ENCODE measurements around the gene AUP1.
A peak's percentile ranks its signal among the peaks of the same experiment; 100 is the strongest.

The AUP1 gene

DNA sequence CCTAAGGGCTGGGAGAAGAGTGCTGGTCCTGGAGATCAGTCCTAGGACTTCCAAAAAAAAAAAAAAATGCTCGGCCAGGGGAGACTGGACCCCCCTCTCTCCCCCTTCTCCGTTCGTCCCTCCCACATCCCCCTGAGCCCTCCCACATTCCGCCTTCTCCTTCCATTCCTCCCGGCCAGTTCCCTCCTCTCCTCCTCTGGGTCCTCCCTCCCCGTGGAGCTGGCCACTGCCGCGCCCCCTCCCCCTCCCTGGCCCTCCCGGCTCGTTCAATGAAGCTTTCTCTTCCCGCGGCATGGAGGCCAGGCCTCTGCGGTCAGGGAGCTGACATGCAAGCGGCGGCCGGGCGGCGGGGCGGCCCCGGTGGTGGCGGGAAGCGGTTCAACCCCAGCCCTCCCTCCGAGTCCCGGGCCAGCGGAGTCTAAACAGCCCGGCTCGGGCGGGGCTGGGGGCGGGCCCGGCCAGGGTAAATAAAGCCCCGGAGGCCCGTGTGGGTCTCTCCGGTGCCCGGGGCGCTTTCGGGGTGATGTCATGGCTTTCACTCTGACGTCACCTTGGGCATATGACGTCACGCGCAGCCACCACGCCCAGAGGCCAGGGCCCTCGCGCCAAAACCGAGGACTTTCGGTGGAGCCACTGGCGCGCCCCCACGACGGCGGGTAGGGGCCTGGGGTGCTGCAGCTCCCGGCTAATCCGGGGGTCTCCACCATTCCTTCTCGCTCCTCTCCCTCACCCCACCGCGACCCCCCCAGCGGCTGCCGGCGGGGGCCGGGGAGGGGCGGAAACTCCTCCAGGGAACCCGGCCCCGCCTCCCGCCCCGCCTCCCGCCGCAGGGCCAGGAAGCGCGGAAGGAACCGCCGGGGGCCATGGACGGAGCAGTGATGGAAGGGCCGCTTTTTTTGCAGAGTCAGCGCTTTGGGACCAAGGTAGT is 24.6 kb upstream of the AUP1 start, which contains the start of the genes DOK1 and LOXL3:
Gene DOK1 (plus strand): TSS at position 829 of the 928 bp plus-strand sequence. CDS start 35 bp downstream, at position 864.
Gene LOXL3 (minus strand): TSS at position 51 of the 928 bp plus-strand sequence. CDS start 1,308 bp downstream, outside the sequence.
- H3K9me3 ChIP-seq (ENCODE audit: low read length), result peaks cover 3% of the 10 kb centered on the region
- peaks cover 23% of the 10 kb centered on the region for H3K36me3 ChIP-seq (ENCODE audit: insufficient read depth, low read length)
- peak within 1 kb of the TSS; percentile 63 for H3K4me3 ChIP-seq (ENCODE audit: low read length)
- H3K4me1 ChIP-seq (ENCODE audit: insufficient read depth, low read length), result peaks cover 13% of the 10 kb centered on the region
- no peaks in the 10 kb centered on the region for H3K27me3 ChIP-seq (ENCODE audit: insufficient read depth, low read length)
- H2AFZ ChIP-seq (ENCODE audit: low read depth, low read length), result peak within 1 kb of the TSS; percentile 94

DNA sequence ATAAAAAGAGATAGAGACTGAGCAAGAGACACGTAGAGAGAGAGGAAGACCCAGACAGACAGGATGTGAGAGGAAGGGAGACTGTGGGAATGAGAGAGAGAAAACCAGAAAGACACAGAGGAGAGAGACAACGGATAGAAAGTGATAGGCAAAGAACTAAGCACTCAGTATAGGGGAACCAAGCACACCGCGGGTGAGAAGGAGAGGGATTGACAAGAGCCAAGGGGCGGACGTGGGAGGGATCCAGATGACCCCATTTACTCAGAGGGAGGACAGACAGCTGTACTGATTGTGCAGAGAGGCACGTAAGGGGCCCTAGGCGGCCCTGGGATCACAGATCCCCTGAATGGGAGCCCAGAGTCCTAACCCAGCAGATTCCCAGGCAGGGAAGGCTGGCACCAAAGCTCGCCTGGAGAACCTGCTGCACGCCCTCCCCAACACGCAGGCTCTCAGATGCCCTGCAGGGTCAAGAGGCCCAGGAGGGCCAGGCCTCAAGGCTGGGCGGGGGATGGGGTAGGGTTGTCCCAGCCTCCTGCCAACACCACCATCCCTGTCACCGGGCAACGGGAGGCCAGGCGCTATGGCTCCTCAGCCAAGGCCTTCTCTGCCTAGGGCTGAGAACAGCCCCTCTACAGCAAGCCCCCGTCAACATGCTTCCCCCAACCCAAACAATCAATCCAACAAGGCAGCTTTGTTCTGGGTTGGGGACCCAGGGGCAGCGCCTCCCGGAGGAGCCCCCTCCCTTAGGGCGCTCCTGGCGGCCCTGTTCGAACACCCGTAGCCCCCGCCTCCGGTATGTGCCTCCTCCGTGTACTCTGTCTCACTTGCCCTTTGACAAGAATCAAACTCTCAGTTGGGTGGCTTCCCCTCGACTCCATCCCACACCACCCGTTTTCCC is 23.7 kb upstream of the AUP1 start:
- peaks cover 13% of the 10 kb centered on the region for H3K4me1 ChIP-seq (ENCODE audit: insufficient read depth, low read length)
- peak overlapping the region; percentile 63 for H3K4me3 ChIP-seq (ENCODE audit: low read length)
- peaks cover 3% of the 10 kb centered on the region for H3K9me3 ChIP-seq (ENCODE audit: low read length)
- peaks cover 28% of the 10 kb centered on the region for H3K36me3 ChIP-seq (ENCODE audit: insufficient read depth, low read length)
- H3K27me3 ChIP-seq (ENCODE audit: insufficient read depth, low read length), result no peaks in the 10 kb centered on the region
- peak overlapping the region; percentile 94 for H2AFZ ChIP-seq (ENCODE audit: low read depth, low read length)

DNA sequence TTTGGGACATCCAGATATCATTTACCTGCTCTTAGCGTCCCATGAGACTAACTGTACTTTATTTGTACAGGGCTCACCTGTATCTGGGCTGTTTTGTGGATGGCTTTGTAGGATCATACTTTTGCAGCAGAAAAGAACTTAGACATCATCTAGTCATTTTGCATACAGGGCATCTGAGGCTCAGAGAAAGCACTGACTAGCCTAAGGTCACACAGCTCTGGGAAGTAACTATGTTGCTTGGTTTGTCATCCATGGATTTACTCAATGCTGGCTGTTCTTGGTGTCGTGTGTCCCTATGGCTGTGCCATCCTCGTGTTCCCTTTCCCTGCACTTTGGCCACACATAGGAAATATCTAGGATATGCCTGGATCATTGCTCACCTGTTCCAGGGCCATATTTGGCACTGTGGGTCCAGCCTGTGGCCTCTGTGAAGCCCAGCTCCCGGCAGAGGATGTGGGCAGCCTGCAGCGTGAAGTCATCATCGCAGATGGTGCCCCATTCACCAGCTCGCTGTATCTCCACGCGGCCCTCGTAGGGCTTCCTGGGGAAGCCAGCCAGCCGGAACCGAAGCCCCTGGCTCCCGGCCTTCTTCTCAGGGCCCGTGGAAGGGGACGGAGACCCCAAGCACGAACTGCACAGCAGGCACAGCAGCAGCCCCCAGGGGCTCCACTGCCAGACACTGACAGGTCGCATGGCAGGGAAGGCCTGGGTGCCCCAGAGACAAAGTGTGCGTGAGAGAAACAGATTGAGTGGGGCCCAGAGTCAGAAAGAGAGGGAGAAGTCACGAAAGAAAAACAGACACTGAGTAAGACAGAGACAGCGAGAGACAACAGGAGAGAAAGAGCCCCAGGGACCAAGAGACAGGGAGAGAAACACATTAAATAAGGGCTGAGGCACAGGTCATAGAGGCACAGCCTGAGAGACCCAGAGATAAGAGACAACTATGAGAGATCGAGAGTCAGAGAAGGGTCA is 22.7 kb upstream of the AUP1 start:
- Histone ChIP-seq H3K4me3 (ENCODE audit: low read length) (peak overlapping the region; percentile 63), H2AFZ (ENCODE audit: low read depth, low read length) (no peak overlapping the region), H3K36me3 (ENCODE audit: insufficient read depth, low read length) (peaks cover 29% of the 10 kb centered on the region), H3K9me3 (ENCODE audit: low read length) (peaks cover 3% of the 10 kb centered on the region), H3K27me3 (ENCODE audit: insufficient read depth, low read length) (no peaks in the 10 kb centered on the region), H3K4me1 (ENCODE audit: insufficient read depth, low read length) (peaks cover 13% of the 10 kb centered on the region)

DNA sequence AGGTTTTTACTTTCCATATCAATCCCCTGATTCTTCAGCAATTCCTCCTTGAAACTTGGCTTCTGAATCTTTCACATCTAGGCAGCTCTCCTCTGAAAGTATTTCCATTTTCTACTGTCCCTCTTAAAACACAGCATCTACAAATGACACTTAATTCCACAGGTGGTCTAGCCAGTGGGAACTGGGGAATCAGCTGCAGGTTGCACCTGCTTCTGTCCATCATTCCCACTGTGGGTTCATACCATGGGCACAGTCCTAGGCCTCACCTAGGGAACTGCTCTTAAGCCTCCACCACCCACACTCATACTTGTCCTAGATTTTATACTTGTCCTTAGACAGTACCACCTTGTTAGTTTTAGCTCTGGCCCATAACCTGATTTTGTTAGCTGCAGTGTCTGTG is 22.0 kb upstream of the AUP1 start:
- Histone ChIP-seq H3K4me3 (ENCODE audit: low read length) (no peak overlapping the region), H3K9me3 (ENCODE audit: low read length) (peaks cover 3% of the 10 kb centered on the region), H3K4me1 (ENCODE audit: insufficient read depth, low read length) (peaks cover 13% of the 10 kb centered on the region), H2AFZ (ENCODE audit: low read depth, low read length) (no peak overlapping the region), H3K36me3 (ENCODE audit: insufficient read depth, low read length) (peaks cover 28% of the 10 kb centered on the region), H3K27me3 (ENCODE audit: insufficient read depth, low read length) (no peaks in the 10 kb centered on the region)

DNA sequence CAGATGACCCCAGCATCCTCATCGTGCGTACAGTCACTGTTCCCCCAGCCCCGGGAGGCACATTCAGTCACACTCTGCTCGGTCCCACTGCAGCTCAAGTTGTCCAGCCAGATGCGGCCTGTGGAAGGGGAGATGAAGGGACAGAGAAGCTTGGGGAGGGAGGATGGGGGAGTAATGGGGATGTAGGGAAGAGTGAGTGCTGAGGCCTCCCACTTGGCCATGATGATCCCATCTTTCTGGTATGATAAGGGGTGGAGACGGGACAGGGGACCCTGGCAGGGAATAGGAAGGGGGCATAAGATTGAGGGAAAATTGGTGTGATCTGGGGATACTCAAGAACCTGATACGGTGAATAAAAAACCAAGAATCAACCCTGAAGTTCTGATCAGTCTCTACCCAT is 20.7 kb upstream of the AUP1 start:
- peaks cover 25% of the 10 kb centered on the region for H3K36me3 ChIP-seq (ENCODE audit: insufficient read depth, low read length)
- no peaks in the 10 kb centered on the region for H3K27me3 ChIP-seq (ENCODE audit: insufficient read depth, low read length)

DNA sequence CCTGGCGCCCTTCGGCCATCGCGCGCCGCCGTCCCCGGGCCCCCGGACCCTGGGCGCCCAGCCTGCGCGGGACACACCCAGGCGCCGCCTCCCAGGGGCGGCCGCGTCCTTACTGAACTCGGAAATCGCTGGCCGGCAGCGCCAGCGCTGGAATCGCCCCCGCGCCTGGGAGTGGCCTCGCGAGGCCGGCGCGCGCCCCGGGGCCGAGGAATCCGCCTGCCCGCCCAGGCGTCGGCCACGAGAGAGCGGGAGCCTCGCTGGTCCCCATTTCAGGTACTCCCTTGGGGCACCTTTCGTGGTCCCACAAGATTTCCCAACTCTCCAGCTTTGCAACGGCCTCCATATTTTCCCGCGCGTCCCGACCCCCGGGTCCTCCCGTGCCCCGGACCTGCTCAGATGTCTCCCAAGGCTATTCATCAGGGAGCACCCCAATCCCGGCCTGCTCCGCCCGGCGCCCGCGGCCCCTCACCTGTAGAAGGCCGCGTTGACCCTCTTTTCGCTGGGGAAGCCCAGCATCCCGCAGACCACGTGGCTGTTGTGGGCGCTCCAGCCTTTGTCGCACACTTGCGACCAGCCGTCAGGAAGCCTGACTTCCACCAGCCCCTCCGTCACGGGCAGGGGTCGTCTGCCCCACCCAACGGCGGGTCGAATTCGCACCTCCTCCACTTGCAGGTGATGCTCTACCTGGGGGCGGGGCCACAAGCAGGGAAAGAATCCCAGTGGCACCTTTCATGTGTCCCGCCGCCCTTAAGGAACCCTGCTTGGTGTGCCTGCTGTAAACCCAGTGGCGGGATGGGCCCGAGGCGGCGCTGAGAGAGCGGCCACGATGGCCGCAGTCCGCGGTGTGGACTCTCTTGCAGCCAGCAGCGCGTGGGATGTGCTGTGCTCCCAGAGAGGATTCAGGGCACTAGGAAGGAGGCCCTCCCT is 19.7 kb upstream of the AUP1 start:
- Histone ChIP-seq H3K4me3 (ENCODE audit: low read length) (no peak overlapping the region), H3K4me1 (ENCODE audit: insufficient read depth, low read length) (peaks cover 8% of the 10 kb centered on the region), H2AFZ (ENCODE audit: low read depth, low read length) (no peak overlapping the region), H3K9me3 (ENCODE audit: low read length) (peaks cover 3% of the 10 kb centered on the region), H3K27me3 (ENCODE audit: insufficient read depth, low read length) (no peaks in the 10 kb centered on the region), H3K36me3 (ENCODE audit: insufficient read depth, low read length) (peaks cover 25% of the 10 kb centered on the region)

More for the DNA sequence above, 20.7 kb upstream of the AUP1 start:
- H3K4me3 ChIP-seq (ENCODE audit: low read length), result no peak overlapping the region
- H2AFZ ChIP-seq (ENCODE audit: low read depth, low read length), result no peak overlapping the region
- H3K4me1 ChIP-seq (ENCODE audit: insufficient read depth, low read length), result peaks cover 9% of the 10 kb centered on the region
- H3K9me3 ChIP-seq (ENCODE audit: low read length), result peaks cover 3% of the 10 kb centered on the region

DNA sequence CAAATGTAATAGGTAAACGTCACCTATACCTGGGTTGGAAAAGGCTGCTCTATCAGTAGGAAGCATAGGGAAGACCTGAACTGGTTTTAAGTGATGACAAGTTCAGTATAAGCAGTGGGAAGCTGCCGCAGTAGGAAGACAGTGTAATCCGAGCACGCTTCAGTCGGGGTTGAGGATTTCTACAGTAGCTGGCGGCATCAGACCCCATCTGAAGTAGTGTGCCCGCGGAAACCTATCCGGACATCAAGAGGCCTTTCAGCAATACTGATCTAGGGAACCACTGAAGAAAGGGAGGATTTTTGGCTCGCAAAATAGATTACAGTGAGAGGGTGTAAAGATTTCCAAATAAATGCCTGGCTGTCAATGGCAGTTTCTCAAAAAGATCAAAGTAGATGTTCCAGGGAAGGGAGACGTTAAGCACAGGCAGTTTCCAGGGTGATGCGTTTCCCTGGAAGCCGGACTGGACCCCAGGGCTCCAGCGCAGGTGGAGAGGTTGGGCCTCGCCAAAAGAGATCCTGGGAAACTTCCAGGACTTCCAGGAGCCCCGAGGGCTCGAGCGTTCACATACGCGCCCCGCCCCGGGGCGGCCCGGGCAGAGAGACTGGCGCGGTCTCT is 18.9 kb upstream of the AUP1 start:
- Histone ChIP-seq H3K27me3 (ENCODE audit: insufficient read depth, low read length) (no peaks in the 10 kb centered on the region), H3K4me3 (ENCODE audit: low read length) (no peak overlapping the region), H3K36me3 (ENCODE audit: insufficient read depth, low read length) (peaks cover 25% of the 10 kb centered on the region)

DNA sequence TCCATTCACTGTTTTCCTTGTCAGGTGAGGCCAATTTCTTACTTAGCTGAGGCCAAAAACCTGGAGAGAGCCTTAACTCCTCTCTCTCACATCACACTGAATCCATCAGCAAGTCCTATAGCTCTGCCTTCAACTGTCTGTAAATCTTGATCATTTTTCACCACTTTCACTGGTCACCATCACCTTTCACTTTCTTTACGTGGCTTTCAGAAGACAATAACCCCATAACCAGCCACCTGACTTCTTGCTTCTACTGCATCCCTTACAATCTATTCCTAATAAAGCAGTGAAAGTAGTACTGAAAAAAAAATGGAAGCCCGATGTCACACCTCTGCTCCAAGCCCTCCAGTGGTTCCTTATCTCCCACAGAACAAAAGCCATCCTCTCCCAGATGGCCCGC is 16.5 kb upstream of the AUP1 start:
- H2AFZ ChIP-seq (ENCODE audit: low read depth, low read length), result no peak overlapping the region
- peaks cover 21% of the 10 kb centered on the region for H3K36me3 ChIP-seq (ENCODE audit: insufficient read depth, low read length)
- H3K9me3 ChIP-seq (ENCODE audit: low read length), result peaks cover 3% of the 10 kb centered on the region
- H3K27me3 ChIP-seq (ENCODE audit: insufficient read depth, low read length), result no peaks in the 10 kb centered on the region
- no peaks in the 10 kb centered on the region for H3K4me1 ChIP-seq (ENCODE audit: insufficient read depth, low read length)
- H3K4me3 ChIP-seq (ENCODE audit: low read length), result no peak overlapping the region

More for the DNA sequence above, 18.9 kb upstream of the AUP1 start:
- H3K4me1 ChIP-seq (ENCODE audit: insufficient read depth, low read length), result peaks cover 8% of the 10 kb centered on the region
- H2AFZ ChIP-seq (ENCODE audit: low read depth, low read length), result no peak overlapping the region
- peaks cover 3% of the 10 kb centered on the region for H3K9me3 ChIP-seq (ENCODE audit: low read length)

DNA sequence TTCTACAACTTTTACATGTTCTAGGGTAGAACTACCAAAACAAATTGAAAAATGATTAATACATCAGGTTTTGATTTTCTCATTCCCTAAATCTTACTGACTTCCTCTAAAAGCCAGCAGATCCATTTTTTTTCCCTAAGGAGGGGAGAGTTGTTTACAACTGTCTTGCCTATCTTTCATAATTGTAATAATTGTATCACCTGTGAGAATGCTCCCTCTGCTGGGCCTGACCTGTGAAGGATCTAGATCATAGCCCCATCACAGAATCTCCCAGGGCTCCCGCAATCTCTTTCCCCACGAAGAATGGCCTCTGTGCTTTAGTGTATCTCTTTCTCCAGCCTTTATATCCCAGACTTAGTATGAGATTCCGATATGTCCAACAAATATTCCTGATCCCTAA is 15.1 kb upstream of the AUP1 start:
- no peak overlapping the region for H2AFZ ChIP-seq (ENCODE audit: low read depth, low read length)
- no peaks in the 10 kb centered on the region for H3K27me3 ChIP-seq (ENCODE audit: insufficient read depth, low read length)
- peaks cover 11% of the 10 kb centered on the region for H3K36me3 ChIP-seq (ENCODE audit: insufficient read depth, low read length)
- H3K4me3 ChIP-seq (ENCODE audit: low read length), result no peak overlapping the region
- no peaks in the 10 kb centered on the region for H3K4me1 ChIP-seq (ENCODE audit: insufficient read depth, low read length)
- H3K9me3 ChIP-seq (ENCODE audit: low read length), result no peaks in the 10 kb centered on the region

DNA sequence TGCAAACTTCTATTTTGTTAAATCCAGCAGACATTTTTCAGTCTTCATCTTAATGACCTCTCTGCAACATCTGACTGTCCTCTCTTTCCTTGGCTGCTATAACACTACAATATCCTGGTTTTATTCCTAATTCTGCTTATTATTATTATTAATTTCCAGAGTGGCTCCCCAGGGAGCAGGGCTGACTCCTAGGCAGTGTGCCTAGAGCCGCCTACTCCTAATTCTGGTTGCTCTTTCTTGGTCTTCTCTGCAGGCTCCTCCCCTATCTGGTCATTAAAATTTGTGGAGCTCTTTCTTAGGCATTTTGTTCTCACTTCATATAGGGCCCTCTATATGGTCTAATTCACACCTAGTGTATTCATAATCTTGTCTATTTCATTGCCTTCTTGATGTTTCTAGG is 13.5 kb upstream of the AUP1 start:
- Histone ChIP-seq H2AFZ (ENCODE audit: low read depth, low read length) (no peak overlapping the region), H3K36me3 (ENCODE audit: insufficient read depth, low read length) (no peaks in the 10 kb centered on the region), H3K27me3 (ENCODE audit: insufficient read depth, low read length) (no peaks in the 10 kb centered on the region), H3K4me3 (ENCODE audit: low read length) (no peak overlapping the region), H3K4me1 (ENCODE audit: insufficient read depth, low read length) (no peaks in the 10 kb centered on the region), H3K9me3 (ENCODE audit: low read length) (no peaks in the 10 kb centered on the region)

DNA sequence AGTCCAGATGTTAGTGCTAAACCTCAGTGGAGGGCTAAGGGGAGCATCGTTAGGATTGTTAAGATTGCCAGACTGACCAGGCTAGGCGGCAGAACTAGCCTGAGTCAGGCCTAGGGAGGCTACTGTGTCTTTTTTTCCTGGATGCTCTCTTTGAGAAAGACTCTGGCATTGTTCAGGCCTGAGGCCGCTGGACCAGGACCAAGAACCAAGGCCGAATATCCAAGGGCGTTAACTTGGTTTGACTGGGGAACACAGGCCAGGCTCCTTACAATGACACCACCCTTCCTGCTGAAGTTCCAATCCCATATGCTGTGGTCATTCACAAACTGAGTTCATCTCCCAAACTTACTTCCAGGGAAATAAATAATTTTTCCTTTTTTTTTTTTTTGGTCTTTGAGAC is 10.8 kb upstream of the AUP1 start:
- Histone ChIP-seq H3K4me1 (ENCODE audit: insufficient read depth, low read length) (no peaks in the 10 kb centered on the region), H2AFZ (ENCODE audit: low read depth, low read length) (no peak overlapping the region), H3K9me3 (ENCODE audit: low read length) (no peaks in the 10 kb centered on the region), H3K36me3 (ENCODE audit: insufficient read depth, low read length) (no peaks in the 10 kb centered on the region), H3K4me3 (ENCODE audit: low read length) (no peak overlapping the region), H3K27me3 (ENCODE audit: insufficient read depth, low read length) (no peaks in the 10 kb centered on the region)

Measured in neuron (in vitro differentiated cells).